Measurements from ENCODE around the gene COL18A1.

The COL18A1 gene

GRCh38 chr21:45515241-45516061 lies 110.5 kb downstream of the COL18A1 start:
- no peak for TF ChIP-seq CTCF (IDR thresholded peaks at IDR 0.05; ENCODE audit: insufficient read depth, low read length, missing control alignments)
- ChIA-PET POLR2A (no interaction called here), CTCF (no interaction called here)
- no peak overlapping the region for H3K4me3 ChIP-seq (ENCODE audit: low read depth, low read length)
- DNase-seq (ENCODE audit: low read depth, low spot score) = no peak

GRCh38 chr21:45516071-45516670 lies 111.2 kb downstream of the COL18A1 start:
- TF ChIP-seq CTCF (IDR thresholded peaks at IDR 0.05; ENCODE audit: insufficient read depth, low read length, missing control alignments) = no peak
- ChIA-PET CTCF (no interaction called here), POLR2A (no interaction called here)
- no peak overlapping the region for H3K4me3 ChIP-seq (ENCODE audit: low read depth, low read length)
- DNase-seq (ENCODE audit: low read depth, low spot score) = no peak

DNA sequence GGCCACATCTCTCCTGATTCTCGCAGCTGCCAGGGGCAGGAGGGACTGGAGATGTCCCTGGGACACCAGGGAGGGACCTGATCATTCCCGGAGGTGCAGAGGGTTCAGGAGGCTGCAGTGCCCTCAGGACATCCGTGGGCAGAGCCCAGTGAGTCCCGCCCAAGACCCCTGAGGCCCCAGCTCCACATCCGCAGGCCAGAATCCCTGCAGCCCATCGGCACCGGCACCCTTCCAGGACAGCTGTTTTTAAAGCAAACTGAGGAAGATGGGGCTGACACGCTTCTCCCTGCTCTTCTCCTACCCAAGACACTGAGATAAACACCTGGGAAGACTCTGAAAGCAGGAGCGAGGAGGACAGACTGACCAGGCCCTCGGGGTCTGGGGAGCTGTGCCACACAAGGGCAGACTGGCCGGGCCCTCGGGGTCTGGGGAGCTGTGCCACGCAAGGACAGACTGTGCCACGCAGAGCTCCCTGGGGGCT lies 111.7 kb downstream of the COL18A1 start:
- no peak for DNase-seq (ENCODE audit: low read depth, low spot score)
- CTCF ChIA-PET = no interaction called here
- H3K4me3 ChIP-seq (ENCODE audit: low read depth, low read length) = no peak overlapping the region
- TF ChIP-seq CTCF (IDR thresholded peaks at IDR 0.05; ENCODE audit: insufficient read depth, low read length, missing control alignments) = no peak
- POLR2A ChIA-PET = no interaction called here

DNA sequence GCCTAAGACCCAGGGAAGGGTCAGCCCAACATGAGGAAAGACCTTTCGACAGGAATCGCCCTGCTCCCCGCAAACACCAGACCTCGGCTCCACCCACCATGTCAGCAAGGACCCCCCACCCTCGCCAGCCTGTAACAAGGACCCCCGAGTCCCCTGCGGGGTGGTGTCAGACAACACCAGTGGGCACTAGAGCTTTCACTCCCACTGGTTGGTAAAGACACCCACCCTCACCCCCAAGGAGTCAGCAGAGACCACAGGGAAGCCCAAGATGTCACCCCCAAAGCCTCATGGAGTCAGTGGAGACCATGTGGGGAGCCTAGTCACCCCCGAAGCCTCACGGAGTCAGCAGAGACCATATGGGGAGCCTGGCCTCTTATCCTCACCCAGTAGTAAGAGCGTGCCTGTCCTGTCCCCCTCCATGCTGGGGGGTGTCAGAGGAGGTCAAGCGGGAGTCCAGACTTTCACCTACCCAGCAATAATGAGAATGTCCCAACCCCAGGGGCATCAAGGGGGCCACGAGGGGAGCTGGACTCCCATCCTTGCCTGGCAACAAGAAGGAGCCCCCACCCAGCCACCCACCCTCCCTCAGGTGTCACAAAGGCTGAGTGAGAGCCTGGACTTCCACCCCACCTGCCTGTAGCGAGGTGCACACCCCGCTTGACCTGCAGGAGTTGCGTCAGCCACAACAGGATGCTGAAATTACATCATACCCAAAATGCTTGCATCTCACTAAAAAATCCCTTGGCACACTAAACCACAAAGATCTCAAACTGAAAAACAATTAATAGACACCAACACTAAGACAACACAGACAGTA lies 112.5 kb downstream of the COL18A1 start:
- CTCF ChIA-PET = no interaction called here
- TF ChIP-seq CTCF (IDR thresholded peaks at IDR 0.05; ENCODE audit: insufficient read depth, low read length, missing control alignments) = no peak
- POLR2A ChIA-PET = no interaction called here

GRCh38 chr21:45518742-45519141 lies 113.8 kb downstream of the COL18A1 start:
- TF ChIP-seq CTCF (IDR thresholded peaks at IDR 0.05; ENCODE audit: insufficient read depth, low read length, missing control alignments) = no peak
- no peak overlapping the region for H3K4me3 ChIP-seq (ENCODE audit: low read depth, low read length)
- no peak for DNase-seq (ENCODE audit: low read depth, low spot score)
- ChIA-PET CTCF (no interaction called here), POLR2A (no interaction called here)

More for the DNA sequence above, 112.5 kb downstream of the COL18A1 start:
- H3K4me3 ChIP-seq (ENCODE audit: low read depth, low read length) = no peak overlapping the region
- no peak for DNase-seq (ENCODE audit: low read depth, low spot score)

DNA sequence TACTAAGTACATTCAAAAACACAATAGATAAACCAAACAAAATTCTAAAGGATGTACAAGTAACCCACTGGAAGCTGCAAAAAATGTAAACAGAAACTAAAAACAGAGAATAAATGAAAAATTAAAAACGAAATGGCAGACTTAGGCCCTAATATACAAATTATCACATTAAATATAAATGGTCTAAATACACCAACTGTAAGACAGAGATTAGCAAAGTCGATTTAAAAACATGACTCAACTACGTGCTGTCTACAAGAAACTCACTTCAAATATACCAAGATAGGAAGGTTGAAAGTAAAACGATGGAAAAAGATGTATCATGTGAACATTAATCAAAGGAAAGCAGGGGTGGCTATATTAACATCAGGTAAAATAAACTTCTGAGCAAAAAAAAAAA lies 114.2 kb downstream of the COL18A1 start:
- CTCF ChIA-PET = no interaction called here

More for the DNA sequence above, 114.2 kb downstream of the COL18A1 start:
- no peak overlapping the region for H3K4me3 ChIP-seq (ENCODE audit: low read depth, low read length)
- TF ChIP-seq CTCF (IDR thresholded peaks at IDR 0.05; ENCODE audit: insufficient read depth, low read length, missing control alignments) = no peak
- no peak for DNase-seq (ENCODE audit: low read depth, low spot score)
- POLR2A ChIA-PET = no interaction called here

Measured in AG04449 (cell line).